AG09319 (cell line): ENCODE measurements around the gene PPM1J.
A peak's percentile ranks its signal among the peaks of the same experiment; 100 is the strongest.
"Not testable (repeated sequence)": the region's sequence is repeated elsewhere in the genome, so short reads cannot be mapped to it uniquely, and the experiment has no call there.

ENCODE experiments used
- DNase-seq: peaks from one replicate; pipeline ENCODE4 v3.0.0-alpha.2; 2010; ENCODE audit warnings: low read depth; ENCODE audit errors: extremely low read depth
- CTCF ChIP-seq: IDR thresholded peaks from 2 replicates; pipeline ENCODE4 v1.5.1; 2011; ENCODE audit warnings: low read depth, mild to moderate bottlenecking, inconsistent platforms, low read length, moderate library complexity

The PPM1J gene

GRCh38 chr1:112727716-112728115, 12.6 kb upstream of the PPM1J start:
- 0 out of 2 replicates have a peak, but pooled peaks have one; percentile 2 for TF ChIP-seq CTCF
- DNase-seq, result no peak

- not testable (repeated sequence) for DNase-seq
Observed at GRCh38 chr1:112724240-112724639, 9.1 kb upstream of the PPM1J start.

GRCh38 chr1:112723511-112723839, 8.3 kb upstream of the PPM1J start:
- no peak for DNase-seq
- TF ChIP-seq CTCF, result no peak

- DNase-seq, result no peak
- TF ChIP-seq CTCF, result no peak
Observed at GRCh38 chr1:112722601-112723510, 7.7 kb upstream of the PPM1J start.

- no peak for DNase-seq
- TF ChIP-seq CTCF, result no peak
Observed at GRCh38 chr1:112721966-112722524, 6.9 kb upstream of the PPM1J start.

GRCh38 chr1:112721294-112721693, 6.2 kb upstream of the PPM1J start:
- not testable (repeated sequence) for DNase-seq

GRCh38 chr1:112720800-112721199, 5.7 kb upstream of the PPM1J start:
- TF ChIP-seq CTCF, result no peak
- no peak for DNase-seq

- TF ChIP-seq CTCF, result no peak
- no peak for DNase-seq
Observed at GRCh38 chr1:112719706-112720105, 4.6 kb upstream of the PPM1J start.
